Skeletal muscle tissue (tissue), 5 donors: ENCODE measurements around the gene BCLAF1. TPM values are rescaled to one million over a fixed set of nuclear protein-coding genes. Genes with fewer than 3 reads are reported as not detected.

Experiments
- H3K27ac ChIP-seq: one replicate; pipeline ENCODE4 v1.7.0; 2013; ENCODE audit warnings: mild to moderate bottlenecking, low read depth, low read length, inconsistent platforms
- H3K27me3 ChIP-seq, 3 donors: one replicate each; pipeline ENCODE4 v1.7.0; 2013; ENCODE audit warnings: low read length in 3 of 3; ENCODE audit not compliant: control insufficient read depth in 3 of 3, insufficient read depth in 3 of 3
- H3K36me3 ChIP-seq, 3 donors: one replicate each; pipeline ENCODE4 v1.7.0; 2013; ENCODE audit warnings: low read length in 3 of 3; ENCODE audit not compliant: control insufficient read depth in 3 of 3, insufficient read depth in 3 of 3
- H3K4me1 ChIP-seq, 3 donors: one replicate each; pipeline ENCODE4 v1.7.0; 2013; ENCODE audit warnings: low read length in 3 of 3, mild to moderate bottlenecking in 3 of 3; ENCODE audit not compliant: control insufficient read depth in 3 of 3, insufficient read depth in 3 of 3
- H3K4me3 ChIP-seq, 3 donors: one replicate each; pipeline ENCODE4 v1.7.0; 2013; ENCODE audit warnings: low read length in 3 of 3
- H3K9ac ChIP-seq, 3 donors: one replicate each; pipeline ENCODE4 v1.7.0; 2013; ENCODE audit warnings: low read length in 3 of 3, mild to moderate bottlenecking in 3 of 3, moderate library complexity in 2 of 3, low read depth in 1 of 3
- H3K9me3 ChIP-seq, 3 donors: one replicate each; pipeline ENCODE4 v1.7.0; 2013; ENCODE audit warnings: low read length in 3 of 3; ENCODE audit not compliant: control insufficient read depth in 3 of 3
- small RNA-seq: library from RNA; depleted of rRNA; stranded (forward); fragments of <200 nt; gene quantifications from one replicate; pipeline ENCODE3, GENCODE V24; 2014
- total RNA-seq: library from RNA; depleted of rRNA; stranded (reverse); fragments of >200 nt; gene quantifications from one replicate; pipeline ENCODE4 v1.2.3, GENCODE V29; 2014
- donor health status: Osteomylitis.

BCLAF1 gene
- total RNA-seq, 1 donor from 2014 or later, result 87.2 TPM

- Histone ChIP-seq H3K27ac (no peak overlapping the region), H3K4me1 (no peaks in the 10 kb centered on the region), H3K27me3 (no peaks in the 10 kb centered on the region), H3K9ac (no peak overlapping the region), H3K4me3 (no peak overlapping the region), H3K36me3 (no peaks in the 10 kb centered on the region), H3K9me3 (no peaks in the 10 kb centered on the region)
Measured at GRCh38 chr6:136210398-136211165, 79.1 kb downstream of the BCLAF1 start.

DNA sequence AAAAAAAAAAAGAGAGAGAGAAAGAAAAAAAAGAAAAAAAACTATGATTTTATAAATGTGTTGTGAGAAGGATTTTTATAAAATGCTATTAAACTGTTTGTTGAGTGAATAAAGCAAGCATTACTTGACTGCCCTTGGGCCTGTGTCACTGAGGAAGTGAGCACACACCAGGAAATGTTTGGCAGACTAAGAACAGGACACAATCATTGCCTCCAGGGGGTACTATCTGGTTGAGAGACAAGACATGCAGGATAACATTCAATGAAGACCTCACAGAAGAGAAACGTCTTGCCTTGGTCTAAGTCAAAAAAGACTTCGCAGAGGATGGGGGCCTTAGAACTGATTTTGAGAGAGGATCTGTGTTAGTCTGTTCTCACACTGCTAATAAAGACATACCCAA, 80.2 kb downstream of the BCLAF1 start:
- Histone ChIP-seq H3K36me3 (no peaks in the 10 kb centered on the region), H3K9me3 (no peaks in the 10 kb centered on the region), H3K9ac (no peak overlapping the region)

DNA sequence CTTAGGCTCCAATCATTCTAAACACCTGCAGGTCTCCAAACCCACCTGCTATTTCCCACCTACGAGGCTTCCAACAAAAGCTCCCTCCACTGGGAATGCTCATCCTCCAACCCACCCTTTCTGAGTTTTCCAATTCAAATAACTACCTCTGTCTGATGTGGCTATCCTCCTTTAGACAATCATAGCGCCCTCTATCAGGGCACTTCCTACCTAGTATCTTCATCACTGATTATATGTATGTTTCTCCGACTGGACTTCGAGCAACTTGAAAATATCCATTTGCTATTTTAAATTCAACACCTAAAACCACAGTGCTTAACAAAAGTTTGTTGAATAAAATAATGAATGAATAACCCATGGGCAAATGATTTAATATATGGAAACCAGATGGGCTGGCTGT, 80.9 kb downstream of the BCLAF1 start:
- Histone ChIP-seq H3K27me3 (no peaks in the 10 kb centered on the region), H3K27ac (no peak overlapping the region), H3K9ac (no peak overlapping the region), H3K4me3 (no peak overlapping the region), H3K9me3 (no peaks in the 10 kb centered on the region), H3K36me3 (no peaks in the 10 kb centered on the region), H3K4me1 (no peaks in the 10 kb centered on the region)

More for the DNA sequence above, 80.2 kb downstream of the BCLAF1 start:
- Histone ChIP-seq H3K27ac (no peak overlapping the region), H3K4me3 (no peak overlapping the region), H3K27me3 (no peaks in the 10 kb centered on the region), H3K4me1 (no peaks in the 10 kb centered on the region)

Small RNA genes lying within 50 kb of the gene (small RNA-seq; reads per million reads assigned to genes)
- gene AL023284.1, result not detected

Other genes starting within 250 kb of the BCLAF1 start
- gene MTFR2, start 39.5 kb downstream of the BCLAF1 start, total RNA-seq, result 0.52 TPM